Keratinocyte (primary cell): ENCODE data around the gene TSC22D4.

Source experiments
- CTCF ChIP-seq, 3 experiments: IDR thresholded peaks in 1 of 3; conservative IDR thresholded peaks in 1 of 3; optimal IDR thresholded peaks in 1 of 3; 2 replicates in 2 of 3; 3 replicates in 1 of 3; pipeline versions ENCODE3 to v1.5.1; 2011; ENCODE audit warnings: low read length in 3 of 3, mild to moderate bottlenecking in 3 of 3, moderate library complexity in 2 of 3, control low read depth in 1 of 3, inconsistent platforms in 1 of 3; ENCODE audit not compliant: insufficient read depth in 2 of 3; ENCODE audit errors: extremely low read depth in 1 of 3
- EZH2 ChIP-seq: IDR thresholded peaks from one replicate; pipeline ENCODE4 v1.6.1; 2012; ENCODE audit warnings: inconsistent platforms, mild to moderate bottlenecking, low read length, moderate library complexity

- no peak for TF ChIP-seq CTCF (optimal IDR thresholded peaks at IDR 0.05 in 1 of 3, IDR thresholded peaks at IDR 0.05 in 1 of 3, conservative IDR thresholded peaks at IDR 0.05 in 1 of 3; ENCODE audit: extremely low read depth in 1 of 3, insufficient read depth in 2 of 3, low read length in 3 of 3)
- no peak for TF ChIP-seq EZH2
Measured at GRCh38 chr7:100437150-100438100, 41.6 kb downstream of the TSC22D4 start.
